Measurements from ENCODE around the gene PAPPA2. TPM values are rescaled to one million over a fixed set of nuclear protein-coding genes. Genes with fewer than 3 reads are reported as not detected.

The PAPPA2 gene
- total and polyA plus RNA-seq, 2 of the 8 experiments (the other 6 are each of a cell fraction or from before 2014, with no cell fraction given) = 0.08 to 0.88 TPM

GRCh38 chr1:176448340-176448739 is 14.6 kb upstream of the PAPPA2 start (continued):
- TF ChIP-seq RAD21 (IDR thresholded peaks at IDR 0.05 in 1 of 2, conservative IDR thresholded peaks at IDR 0.05 in 1 of 2; ENCODE audit: low read depth in 2 of 2, low read length in 2 of 2) (no peak), SIRT6 (IDR thresholded peaks at IDR 0.05; ENCODE audit: low read length) (no peak), RXRA (IDR thresholded peaks at IDR 0.05; ENCODE audit: insufficient read depth, low read depth, low read length) (no peak), NRF1 (IDR thresholded peaks at IDR 0.05; ENCODE audit: low read depth, low read length) (no peak), ATF3 (IDR thresholded peaks at IDR 0.05; ENCODE audit: insufficient read depth, low read depth, low read length) (no peak), MAFK (IDR thresholded peaks at IDR 0.05; ENCODE audit: low read depth, low read length) (no peak), GABPA (IDR thresholded peaks at IDR 0.05; ENCODE audit: borderline replicate concordance, insufficient read depth, low read length) (no peak)
